Diencephalon (tissue), 1 donor: ENCODE measurements around the gene CORO1A. TPM values are rescaled to one million over a fixed set of nuclear protein-coding genes. Genes with fewer than 3 reads are reported as not detected.

ENCODE experiments used
- small RNA-seq: library from RNA; depleted of rRNA; stranded (forward); fragments of <200 nt; gene quantifications from one replicate; pipeline ENCODE3, GENCODE V24; 2014
- total RNA-seq: library from RNA; depleted of rRNA; stranded (reverse); fragments of >200 nt; gene quantifications from one replicate; pipeline ENCODE4 v1.2.3, GENCODE V29; 2014

CORO1A gene
- 20.1 TPM for total RNA-seq

DNA sequence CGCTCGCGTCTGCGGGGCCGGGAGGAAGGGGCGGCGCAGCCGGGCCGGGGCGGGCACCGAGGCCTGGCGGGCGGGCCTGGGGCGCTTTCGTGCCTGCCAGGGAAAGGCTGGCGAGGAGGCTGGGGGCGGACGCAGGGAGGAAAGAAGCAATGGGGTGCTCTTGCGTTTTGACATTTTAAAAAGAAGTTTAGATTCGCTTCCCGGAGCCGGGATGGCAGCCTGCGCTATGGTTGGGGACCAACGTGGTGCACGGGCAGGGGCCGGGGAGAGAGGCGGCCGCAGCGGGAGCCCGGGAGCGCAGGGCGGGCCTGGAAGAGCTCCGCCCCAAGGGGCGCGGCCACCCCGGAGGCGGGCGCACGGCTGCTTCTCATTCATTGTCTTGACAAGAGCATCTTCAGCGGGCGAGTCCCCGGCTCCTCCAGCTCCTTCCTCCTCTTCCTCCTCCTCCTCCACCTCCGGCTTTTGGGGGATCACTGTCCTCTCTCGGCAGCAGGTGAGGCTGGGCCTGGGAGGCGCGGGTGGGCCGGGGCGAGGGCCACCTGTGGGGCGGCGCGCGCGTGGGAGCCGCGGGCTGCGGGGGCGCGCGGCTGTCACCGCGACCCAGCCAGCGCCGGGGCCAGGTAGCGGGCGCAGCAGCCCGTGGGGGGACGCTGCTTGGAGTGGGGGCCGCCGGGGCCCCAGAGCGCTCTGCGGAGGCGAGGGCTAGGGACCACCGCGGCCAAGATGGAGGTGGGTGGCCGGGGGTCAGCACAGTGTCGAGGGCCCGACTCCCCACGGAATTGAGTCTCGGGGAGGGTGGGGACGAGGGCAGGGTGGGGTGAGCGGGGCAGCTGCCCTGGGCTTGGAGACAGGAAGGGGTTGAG, at the start of gene CORO1A:
CORO1A (plus strand) TSS at position 370 of the 863 bp plus-strand sequence. CDS start 1,608 bp downstream, outside the sequence.

DNA sequence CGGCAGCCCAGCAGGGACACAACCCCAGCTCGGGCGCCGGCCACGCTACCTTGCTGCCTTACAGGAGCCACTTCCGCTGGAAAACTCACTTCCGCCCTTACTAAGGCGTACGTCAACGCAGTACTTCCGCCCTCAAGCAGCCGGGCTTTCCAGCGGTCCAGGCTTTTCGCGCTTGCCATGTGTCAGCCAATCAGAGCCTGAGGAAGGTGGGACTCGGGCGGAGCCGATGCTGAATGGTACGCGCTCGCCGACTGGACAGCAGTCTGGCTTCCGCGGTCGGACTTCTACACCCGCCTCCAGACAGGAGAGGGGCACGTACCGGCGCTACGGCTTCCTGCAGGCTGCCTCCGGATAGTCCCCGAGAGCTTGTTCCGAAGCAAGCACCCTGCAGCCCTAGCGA, 10.2 kb downstream of the CORO1A start, which contains the start of the genes BOLA2B and SLX1A:
BOLA2B (minus strand) TSS at position 52 of the 400 bp plus-strand sequence. CDS start 71 bp downstream, outside the sequence.
SLX1A (plus strand) TSS at position 261 of the 400 bp plus-strand sequence. CDS start 210 bp downstream, outside the sequence.

DNA sequence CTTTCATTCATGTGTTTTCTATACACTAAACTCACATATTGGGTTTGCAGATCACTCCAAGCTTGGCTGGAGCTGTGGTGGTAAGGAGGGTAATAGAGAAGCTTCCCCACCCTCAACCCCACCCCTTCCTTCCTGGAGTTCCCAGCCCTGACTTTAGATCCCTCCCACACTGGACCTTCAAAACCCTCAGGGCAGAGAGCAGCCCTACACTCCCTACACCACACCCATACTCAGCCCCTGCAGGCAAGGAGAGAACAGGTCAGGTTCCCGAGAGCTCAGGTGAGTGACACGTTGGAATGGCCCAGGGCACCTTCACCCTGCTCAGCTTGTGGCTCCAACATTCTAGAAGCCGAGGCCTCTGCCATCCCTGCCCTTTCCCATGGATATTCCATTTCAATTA, 15.6 kb downstream of the CORO1A start, which contains the start of gene SULT1A3:
SULT1A3 (plus strand) TSS at position 207 of the 400 bp plus-strand sequence. CDS start 1,474 bp downstream, outside the sequence.

Small RNA genes lying within 50 kb of the gene (small RNA-seq; reads per million reads assigned to genes)
- gene AC106782.4: not detected

Other genes starting within 250 kb of the CORO1A start
- gene TMEM219, start 221.5 kb upstream of the CORO1A start, total RNA-seq: 35.1 TPM
- 71.3 TPM for gene TAOK2, start 209.7 kb upstream of the CORO1A start, total RNA-seq
- 12.0 TPM for gene HIRIP3, start 188.0 kb upstream of the CORO1A start, total RNA-seq
- 27.7 TPM for gene INO80E, start 187.4 kb upstream of the CORO1A start, total RNA-seq
- 12.5 TPM for gene DOC2A, start 172.6 kb upstream of the CORO1A start, total RNA-seq
- gene C16orf92, start 160.4 kb upstream of the CORO1A start, total RNA-seq: not detected
- gene TLCD3B, start 152.3 kb upstream of the CORO1A start, total RNA-seq: 24.7 TPM
- 186 TPM for gene ALDOA, start 117.8 kb upstream of the CORO1A start, total RNA-seq
- 84.9 TPM for gene PPP4C, start 107.6 kb upstream of the CORO1A start, total RNA-seq
- 0.23 TPM for gene TBX6, start 91.7 kb upstream of the CORO1A start, total RNA-seq
- gene YPEL3, start 87.4 kb upstream of the CORO1A start, total RNA-seq: 21.2 TPM
- 0.46 TPM for gene GDPD3, start 70.1 kb upstream of the CORO1A start, total RNA-seq
- 28.6 TPM for gene MAPK3, start 60.4 kb upstream of the CORO1A start, total RNA-seq
- gene BOLA2B, start 10.1 kb downstream of the CORO1A start, total RNA-seq: 5.3 TPM
- gene SLX1A, start 10.3 kb downstream of the CORO1A start, total RNA-seq: 10.8 TPM
- gene SULT1A3, start 15.7 kb downstream of the CORO1A start, total RNA-seq: 1.6 TPM
- gene NPIPB13, start 64.9 kb downstream of the CORO1A start, total RNA-seq: 2.5 TPM
- gene CD2BP2, start 171.7 kb downstream of the CORO1A start, total RNA-seq: 39.9 TPM
- gene TBC1D10B, start 186.9 kb downstream of the CORO1A start, total RNA-seq: 27.0 TPM
- gene MYL11, start 191.2 kb downstream of the CORO1A start, total RNA-seq: not detected
- gene SEPTIN1, start 199.0 kb downstream of the CORO1A start, total RNA-seq: 1.2 TPM
- gene ZNF48, start 211.8 kb downstream of the CORO1A start, total RNA-seq: 29.3 TPM
- 10.4 TPM for gene ZNF771, start 224.0 kb downstream of the CORO1A start, total RNA-seq
- 25.4 TPM for gene DCTPP1, start 246.4 kb downstream of the CORO1A start, total RNA-seq